Anterior cingulate cortex (tissue), 58 donors: ENCODE results near the gene CLEC7A.
A peak's percentile ranks its signal among the peaks of the same experiment; 100 is the strongest.

ENCODE experiments used
- DNase-seq, 58 donors: peaks; one replicate each; lab custom pipeline; 2025; lab: John Stamatoyannopoulos, UW

Gene CLEC7A

DNA sequence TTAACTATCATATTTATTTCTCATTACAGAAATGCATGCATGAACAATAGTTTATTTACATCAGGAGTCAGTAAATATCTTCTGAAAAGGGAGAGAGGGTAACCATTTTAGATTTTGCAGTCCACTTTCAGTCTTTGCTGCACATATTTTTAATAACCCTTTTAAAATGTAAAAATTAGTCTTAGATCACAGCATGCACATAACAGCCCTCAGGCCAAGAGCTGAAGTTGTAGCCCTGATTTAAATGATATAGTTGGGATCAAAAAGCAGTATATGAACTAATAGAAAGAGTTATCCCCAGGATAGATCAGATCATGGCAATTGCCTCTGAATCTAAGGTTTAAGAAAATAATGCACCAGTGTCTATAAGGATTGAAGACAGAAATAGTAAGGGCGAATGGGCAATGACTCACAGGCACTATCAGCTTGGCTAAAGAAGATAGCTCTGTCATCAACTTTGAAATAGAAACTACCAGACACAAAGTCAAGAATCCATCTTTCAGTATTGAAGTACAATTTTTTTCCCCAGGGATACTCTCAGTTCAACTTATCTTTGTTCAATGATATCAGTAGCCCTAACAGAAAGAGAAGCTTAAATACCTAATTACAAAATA lies 13.1 kb upstream of the CLEC7A start:
- no peak for DNase-seq

DNA sequence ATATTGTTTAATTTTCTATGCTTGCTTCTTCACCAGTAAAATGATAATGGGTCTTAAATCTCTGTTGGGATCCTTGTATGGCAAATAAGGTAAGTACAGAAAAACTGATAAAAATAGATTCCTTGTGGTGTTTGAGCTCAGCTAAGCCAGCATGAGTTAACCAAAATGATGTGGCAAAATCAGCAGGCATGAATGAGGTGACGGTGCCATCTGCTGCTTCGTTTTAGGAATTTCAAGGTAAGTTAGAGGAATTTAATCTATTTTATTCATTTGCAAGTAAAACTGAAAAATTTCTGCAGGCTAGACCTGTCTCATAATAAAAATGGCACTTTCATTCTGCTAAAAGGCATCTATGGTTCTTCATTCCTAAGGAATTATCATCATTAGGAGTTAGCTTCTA lies 10.0 kb upstream of the CLEC7A start:
- DNase-seq = peak in 27 of 58 donors; percentile 2 to 57 (median 13)

DNA sequence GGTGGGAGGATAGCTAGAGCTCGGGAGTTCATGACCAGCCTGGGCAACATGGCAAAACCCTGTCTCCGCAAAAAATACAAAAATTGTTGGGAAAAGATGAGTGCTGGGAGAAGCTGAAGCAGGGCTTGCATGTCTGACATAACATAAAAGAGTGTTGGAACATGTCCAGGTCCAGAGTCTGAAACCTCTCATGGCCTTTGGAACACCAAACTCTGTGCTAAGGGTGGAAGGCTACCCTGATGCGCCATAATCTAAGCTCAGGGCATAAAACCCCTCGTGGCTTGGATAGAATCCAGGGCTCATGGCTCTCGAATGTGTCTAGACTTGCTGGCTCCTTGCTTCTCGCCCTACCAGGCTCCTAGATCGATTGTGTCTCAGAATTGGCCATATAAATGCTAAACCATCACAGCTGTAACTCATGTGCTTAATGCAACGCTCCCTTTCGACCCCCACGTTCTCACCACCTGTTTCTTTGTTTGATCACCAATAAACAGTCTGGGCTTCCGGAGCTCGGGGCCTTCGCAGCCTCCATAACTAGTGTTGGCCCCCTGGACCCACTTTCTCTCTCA lies 6.7 kb upstream of the CLEC7A start:
- no peak for DNase-seq

DNA sequence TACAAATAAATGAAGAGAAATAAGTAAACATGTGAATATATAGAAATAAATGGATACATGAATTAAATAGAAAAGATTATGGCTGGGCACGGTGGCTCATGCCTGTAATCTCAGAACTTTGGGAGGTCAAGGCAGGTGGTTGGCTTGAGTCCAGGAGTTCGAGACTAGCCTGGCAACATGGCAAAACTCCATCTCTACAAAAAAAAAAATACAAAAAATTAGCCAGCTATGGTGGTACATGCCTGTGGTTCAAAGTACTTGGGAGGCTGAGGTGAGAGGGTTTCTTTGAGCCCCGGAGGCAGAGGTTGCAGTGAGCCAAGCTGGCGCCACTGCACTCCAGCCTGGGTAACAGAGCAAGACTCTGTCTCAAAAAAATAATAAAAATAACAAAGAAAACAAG lies 5.1 kb upstream of the CLEC7A start:
- DNase-seq = no peak

DNA sequence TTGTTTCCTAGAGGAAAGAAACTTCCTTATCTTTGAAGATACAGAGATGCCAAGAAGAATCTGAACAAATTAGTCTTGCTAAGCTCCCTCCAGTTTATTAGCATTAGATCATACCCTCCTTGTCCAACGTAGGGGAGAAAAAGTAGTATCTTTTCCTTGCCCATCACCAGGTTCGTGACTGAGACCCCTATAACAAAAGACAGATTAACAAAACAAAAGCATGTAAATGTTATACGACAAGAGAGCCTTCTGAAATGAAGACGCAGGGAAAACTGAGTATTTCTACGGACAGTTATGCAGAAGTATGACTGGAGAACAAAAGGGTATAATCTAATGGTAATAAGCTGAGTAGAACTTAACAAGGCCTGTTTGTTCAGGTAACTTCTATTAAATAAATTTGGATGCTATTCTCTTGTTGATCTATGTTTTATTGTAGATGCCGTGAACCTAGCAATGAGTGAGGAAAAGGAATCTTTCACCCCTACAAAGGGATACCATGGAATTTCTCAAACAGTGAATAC lies 2.9 kb upstream of the CLEC7A start:
- no peak for DNase-seq

DNA sequence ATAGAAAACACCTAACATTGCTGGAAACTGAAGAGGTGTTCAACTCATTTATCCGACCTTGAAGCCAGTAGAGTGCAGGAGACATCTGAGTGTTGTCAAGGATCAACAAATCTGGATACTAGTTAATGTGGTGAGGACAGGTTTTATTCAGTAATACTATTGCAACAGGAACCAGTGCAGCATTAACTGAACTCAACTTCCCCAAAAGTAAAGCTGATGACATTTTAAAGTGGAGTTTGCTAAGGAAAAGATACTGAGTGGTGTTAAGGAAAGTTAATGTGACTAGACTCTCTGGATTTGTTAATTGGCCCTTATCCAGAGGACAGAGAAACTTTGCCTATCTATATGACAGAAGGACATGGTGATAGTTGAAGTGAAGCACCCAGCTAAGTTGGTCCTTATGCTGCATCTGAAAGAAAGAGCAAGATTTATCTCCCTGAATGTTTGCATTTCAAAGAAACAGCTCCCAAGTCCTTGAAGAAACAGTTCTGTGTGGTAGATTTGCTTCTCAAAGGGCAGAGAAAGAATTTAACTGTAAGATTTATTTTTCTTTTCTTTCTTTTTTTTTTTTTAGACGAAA lies 1.2 kb upstream of the CLEC7A start:
- DNase-seq = no peak

DNA sequence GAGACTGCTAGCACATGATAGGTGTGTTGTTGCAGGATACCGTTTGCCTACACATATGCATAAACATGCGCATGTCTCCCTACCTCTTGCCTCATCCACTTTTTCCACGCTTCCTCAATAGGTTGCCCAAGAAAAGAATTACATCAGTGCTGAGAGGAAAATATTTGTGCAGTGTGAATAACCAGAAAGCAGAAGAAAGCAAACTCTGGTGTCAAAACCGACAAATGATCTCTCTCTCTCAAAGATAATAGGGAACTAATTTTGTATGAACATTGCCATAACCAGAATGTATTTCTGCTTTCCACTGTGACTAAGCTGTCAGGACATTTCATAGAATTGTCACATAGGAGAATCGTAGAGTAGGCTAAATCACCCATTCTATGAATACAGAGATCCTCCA lies 1.3 kb downstream of the CLEC7A start:
- peak in 1 of 58 donors; percentile 35 for DNase-seq

DNA sequence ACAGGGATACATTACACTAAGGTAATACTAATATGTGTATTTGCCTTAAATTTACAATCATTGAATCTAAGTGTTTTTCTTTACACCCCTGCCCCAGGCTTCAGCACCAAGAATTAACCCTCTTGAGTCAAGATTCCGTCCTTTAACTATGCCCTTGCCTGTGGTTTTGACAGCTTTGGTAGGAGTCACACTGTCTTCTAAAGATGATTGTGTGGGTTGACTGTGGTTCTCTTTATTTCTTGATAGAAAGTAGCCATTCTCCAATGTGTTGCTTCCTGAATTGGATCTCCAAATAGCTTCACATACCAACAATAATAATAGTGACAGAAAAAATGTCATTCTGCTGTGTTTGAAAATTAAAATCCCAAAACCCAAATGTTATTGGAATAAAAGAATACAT lies 3.6 kb downstream of the CLEC7A start:
- DNase-seq = no peak

DNA sequence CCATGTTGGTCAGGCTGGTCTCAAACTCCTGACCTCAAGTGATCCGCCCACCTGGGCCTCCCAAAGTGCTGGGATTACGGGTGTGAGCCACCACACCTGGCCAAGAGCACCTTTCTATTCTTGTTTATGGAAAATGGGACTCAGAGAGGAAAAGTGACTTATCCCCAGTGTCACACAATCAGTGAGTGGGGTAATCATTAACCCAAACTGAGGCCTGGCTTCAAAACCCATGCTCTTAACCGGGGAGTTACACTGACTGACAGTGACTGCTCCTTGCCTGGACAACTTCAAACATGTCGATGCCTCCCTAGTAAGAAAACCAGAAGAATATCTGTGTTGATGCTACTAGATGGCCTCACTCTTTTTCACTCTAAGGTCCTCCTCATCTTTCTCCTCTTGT lies 7.3 kb downstream of the CLEC7A start:
- DNase-seq = no peak

DNA sequence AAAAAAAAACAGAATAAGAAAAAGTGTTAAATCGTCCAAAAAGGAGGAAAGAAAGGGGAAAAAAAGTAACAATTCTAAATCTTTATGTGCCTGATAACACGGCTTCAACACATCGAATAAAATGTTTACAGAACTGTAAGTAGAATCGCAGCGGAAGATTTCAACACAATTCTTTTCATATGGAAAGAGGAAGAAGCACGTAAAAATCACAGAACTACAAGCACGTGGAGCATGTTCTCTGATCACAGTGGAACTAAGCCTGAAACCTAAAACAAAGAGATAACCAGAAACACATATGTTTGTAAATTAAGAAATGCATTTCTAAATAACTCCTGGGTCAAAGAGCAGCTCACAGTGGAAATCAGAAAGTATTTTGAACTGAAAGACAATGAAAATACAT lies 8.7 kb downstream of the CLEC7A start:
- DNase-seq = no peak

DNA sequence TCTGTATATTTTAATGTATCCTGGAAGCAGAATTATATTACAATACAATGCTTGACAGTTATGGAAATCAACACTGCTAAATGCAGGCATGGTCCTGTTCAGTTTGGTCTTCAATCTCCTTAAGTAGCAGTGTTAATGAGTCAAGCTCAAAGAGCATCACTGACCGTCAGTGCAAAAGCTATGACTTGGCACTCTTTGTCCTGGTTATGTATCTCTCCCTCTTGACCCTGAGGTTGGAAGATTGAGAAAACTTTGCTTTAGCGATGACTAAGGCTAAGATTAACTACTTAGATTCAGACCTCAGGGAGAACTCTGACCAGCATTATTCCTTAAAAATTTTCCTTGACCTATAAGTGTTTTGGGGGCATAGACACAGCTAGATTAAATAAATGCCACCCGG lies 10.9 kb downstream of the CLEC7A start:
- DNase-seq = no peak

DNA sequence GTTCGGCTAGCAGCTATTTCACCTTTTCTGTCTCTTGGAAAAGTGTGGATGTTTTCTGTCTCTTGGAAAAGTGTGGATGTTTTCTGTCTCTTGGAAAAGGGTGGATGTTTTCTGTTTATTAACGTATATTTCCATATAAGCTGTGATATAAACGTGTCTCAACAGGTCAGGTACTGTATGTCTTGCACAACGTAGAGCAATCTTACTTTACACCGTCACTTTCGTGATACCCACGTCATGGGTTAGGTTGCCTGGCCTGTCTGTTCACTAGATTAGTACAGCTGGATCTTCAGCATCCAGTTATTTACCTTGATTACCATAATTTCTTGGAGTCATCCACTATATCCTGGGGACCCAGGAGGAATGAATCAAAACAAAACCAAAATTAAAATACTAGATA lies 14.1 kb downstream of the CLEC7A start:
- DNase-seq = no peak

DNA sequence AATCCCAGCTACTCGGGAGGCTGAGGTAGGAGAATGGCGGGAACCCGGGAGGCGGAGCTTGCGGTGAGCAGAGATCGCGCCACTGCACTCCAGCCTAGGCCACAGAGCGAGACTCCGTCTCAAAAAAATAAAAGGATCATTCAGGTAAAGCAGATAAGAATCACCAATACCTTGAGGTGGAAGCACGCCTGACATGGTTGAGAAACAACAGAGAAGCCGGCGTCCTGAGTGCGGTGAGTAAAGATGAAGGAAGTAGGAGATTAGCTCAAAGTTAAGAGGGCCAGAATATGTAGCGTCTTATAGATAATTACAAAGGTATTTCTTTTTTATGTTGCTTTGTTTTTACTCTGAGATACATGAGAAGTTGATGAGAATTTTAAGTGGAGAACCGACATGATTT lies 14.7 kb downstream of the CLEC7A start:
- DNase-seq = no peak

DNA sequence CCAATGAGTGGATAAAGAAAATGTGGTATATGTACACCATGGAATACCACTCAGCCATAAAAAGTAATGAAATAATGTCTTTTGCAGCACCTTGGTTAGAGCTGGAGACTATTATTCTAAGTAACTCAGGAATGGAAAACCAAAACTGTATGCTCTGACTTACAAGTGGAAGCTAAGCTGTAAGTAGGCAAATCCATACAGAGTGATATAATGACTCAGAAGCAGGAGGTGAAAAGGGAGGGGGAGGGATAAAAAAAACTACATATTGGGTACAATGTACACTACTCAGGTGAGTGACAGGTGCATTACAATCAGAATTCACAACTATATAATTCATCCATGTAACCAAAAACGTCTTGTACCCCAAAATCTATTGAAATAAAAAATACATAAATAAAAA lies 16.1 kb downstream of the CLEC7A start:
- DNase-seq = no peak

DNA sequence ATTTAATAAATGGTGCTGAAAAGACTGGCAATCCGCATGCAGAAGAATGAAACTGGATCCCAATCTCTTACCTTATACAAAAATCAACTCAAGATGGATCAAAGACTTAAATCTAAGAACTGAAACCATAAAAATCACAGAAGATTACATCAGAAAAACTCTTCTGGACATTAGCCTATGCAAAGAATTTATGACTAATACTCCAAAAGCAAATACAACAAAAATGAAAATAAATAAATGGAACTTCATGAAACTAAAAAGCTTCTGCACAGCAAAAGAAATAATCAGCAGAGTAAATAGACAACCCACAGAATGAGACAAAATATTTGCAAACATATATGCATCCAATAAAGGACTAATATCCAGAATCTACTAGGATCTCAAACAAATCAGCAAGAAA lies 16.9 kb downstream of the CLEC7A start:
- no peak for DNase-seq

DNA sequence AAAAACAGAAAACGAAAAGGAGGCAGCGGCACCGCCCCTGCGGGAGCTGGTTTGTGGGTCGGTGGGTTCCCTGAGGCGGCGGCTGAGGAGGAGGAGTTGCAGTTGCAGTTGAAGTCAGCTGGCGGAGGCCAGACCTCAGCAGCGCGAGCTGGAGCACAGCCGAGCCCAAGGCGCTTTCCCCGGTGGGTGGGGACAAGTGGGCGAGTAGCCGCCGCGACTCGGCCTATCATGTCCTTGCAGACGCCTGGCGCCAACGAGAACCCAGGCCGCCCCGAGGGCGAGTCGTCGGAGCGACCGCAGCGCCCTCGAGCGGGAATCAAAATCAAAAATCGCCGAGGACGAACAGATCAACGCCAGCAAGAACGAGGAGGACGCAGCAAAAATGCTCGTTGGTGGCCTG lies 18.5 kb downstream of the CLEC7A start:
- no peak for DNase-seq

DNA sequence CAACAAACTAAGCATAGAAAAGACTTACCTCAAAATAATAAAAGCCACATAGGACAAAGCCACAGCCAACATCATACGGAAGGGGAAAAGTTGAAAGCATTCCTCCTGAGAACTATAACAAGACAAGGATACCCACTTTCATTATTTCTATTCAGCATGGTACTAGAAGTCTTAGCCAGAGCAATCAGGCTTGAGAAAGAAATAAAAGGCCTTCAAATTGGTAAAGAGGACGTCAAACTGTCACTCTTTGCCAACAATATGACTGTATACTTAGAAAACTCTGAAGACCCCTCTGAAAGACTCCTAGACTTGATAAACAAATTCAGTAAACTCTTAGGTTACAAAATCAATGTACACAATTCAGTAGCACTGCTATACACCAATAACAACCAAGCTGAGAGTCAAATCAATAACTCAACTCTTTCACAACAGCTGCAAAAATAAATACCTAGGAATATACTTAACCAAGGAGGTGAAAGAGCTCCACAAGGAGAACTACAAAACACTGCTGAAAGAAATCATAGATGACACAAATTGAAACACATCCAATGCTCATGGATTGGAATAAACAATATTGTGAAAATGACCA lies 19.6 kb downstream of the CLEC7A start:
- DNase-seq = no peak

DNA sequence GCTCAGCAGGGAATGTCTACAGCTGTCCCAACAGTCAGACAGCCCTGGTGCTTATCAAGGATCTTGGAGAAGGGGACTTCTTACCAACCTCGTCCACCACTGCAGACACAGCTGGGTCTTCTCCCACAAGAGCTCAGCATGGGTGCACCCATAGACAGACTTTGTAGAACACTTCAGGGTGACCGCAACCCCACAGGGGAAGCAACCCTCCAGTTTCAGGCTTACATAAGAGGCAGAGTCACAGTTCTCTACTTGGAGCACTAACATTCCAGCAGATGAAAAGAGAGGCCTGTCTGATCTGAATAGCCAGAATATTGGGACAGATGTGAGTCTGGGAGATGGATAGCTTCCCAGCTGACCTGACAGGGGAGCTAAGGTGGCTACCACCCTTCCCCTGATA lies 27.7 kb downstream of the CLEC7A start:
- peak in 1 of 58 donors; percentile 6 for DNase-seq

DNA sequence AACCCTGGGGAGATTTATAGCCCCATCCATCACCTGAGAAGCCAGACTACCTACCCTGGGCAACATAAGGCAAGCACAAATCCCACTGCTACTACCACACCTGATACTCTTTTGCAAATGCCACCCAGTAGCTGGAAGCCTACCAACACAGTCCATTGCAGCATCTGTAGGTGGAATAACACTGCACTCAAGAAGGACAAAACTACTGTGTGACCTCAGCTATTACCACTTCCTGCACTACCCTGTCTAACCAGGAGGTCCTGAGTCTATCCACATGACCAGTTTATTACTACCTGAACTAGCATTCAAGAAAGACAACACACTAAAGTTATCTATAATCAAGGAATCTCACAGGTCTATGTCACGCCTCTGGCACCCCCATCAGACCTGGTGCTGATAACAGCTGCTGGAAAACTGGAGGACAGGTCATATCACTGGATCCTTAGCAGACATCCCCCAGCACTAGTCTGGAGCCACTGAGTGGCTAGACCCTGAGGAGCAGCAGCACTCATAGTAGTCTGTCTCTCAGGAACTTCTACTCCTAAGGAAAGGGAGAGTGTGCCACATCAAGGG lies 28.3 kb downstream of the CLEC7A start:
- DNase-seq = no peak

DNA sequence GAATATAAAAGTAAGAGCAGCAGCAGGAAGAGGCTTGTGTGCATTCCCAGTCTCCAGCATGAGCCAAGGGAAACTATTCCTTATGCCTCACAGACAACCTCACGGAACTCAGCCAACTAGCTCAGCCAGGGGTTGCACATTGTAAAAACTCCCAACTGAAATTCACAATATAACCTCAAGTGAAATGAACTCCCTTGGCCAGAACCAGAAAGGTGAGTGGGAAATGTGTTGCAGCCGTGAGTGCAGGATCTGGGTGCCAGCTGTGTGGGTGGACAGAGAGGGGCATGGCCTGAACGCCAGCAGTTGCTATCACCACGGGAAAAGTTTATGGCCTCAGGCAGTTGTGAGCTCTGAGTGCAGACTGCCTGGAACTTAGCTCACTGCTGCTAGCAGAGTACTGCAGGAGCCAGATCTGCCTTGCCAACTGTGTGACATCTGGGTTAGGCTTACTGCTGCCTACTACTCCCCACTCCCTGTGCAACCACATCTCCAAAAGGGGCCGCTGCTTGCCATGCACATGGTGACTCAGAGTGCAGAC lies 28.9 kb downstream of the CLEC7A start:
- no peak for DNase-seq

DNA sequence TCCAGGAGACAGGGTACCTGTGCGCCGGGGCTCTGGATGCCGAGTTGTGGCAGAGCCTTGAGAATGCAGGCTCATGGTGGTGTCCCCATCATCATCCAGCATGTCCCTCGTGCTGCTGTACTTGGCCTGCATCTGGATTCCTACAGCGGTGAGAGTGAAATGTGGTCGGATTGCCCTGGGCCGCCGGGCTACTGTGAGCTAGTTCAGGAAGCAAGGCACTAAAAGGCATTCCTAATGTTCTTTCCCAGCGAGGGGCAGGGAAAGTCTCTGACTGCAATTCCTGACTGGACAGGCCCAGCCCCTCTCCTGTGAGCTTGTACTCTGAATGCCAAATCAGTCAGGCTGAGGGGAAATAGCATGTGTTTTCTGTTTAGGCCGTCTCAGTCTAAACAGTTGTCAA lies 31.2 kb downstream of the CLEC7A start, which contains the start of gene CLEC1A:
CLEC1A (minus strand) TSS at position 195 of the 400 bp plus-strand sequence; CDS start at position 132, 63 bp downstream.
- no peak for DNase-seq
